CD4-positive, alpha-beta T cell (primary cell): ENCODE measurements around the gene ZNF410. TPM values are rescaled to one million over a fixed set of nuclear protein-coding genes. Genes with fewer than 3 reads are reported as not detected.
"Not testable (repeated sequence)": the region's sequence is repeated elsewhere in the genome, so short reads cannot be mapped to it uniquely, and the experiment has no call there.

Experiments
- ATAC-seq: fragments of 200-7000 bp; cut with Tn5 transposase; one replicate; pipeline ENCODE4 v1.10.0; 2022; ENCODE audit warnings: mild to moderate bottlenecking; ENCODE audit not compliant: poor library complexity
- CTCF ChIA-PET: fragments of 350-600 bp; sonication (Branson Sonifier 250); formaldehyde crosslinking; loops from one replicate; lab custom pipeline; 2021; ENCODE audit warnings: antibody characterized with exemption, inconsistent platforms; lab: Charles Lee
- POLR2A ChIA-PET: fragments of 350-600 bp; sonication (Branson Sonifier 250); formaldehyde crosslinking; loops from one replicate; lab custom pipeline; 2021; ENCODE audit warnings: antibody characterized with exemption, inconsistent platforms; lab: Charles Lee
- DNase-seq, 14 experiments: peaks; one replicate each; pipeline ENCODE4 v3.0.0-alpha.2; 2013 to 2020; ENCODE audit warnings: mixed read lengths in 2 of 14
- H3K27ac ChIP-seq, 2 donors: one replicate each; pipeline versions ENCODE4 v1.5.1 to v1.7.0; 2013; ENCODE audit warnings: low read length in 2 of 2, low read depth in 1 of 2, mild to moderate bottlenecking in 1 of 2
- H3K27me3 ChIP-seq, 2 experiments: 1 replicate in 1 of 2; 2 replicates in 1 of 2; pipeline versions ENCODE4 v1.6.1 to v1.7.0; 2013; ENCODE audit warnings: low read length in 2 of 2, control low read depth in 1 of 2, mild to moderate bottlenecking in 1 of 2, moderate library complexity in 1 of 2; ENCODE audit not compliant: insufficient read depth in 2 of 2, control insufficient read depth in 1 of 2
- H3K36me3 ChIP-seq: one replicate; pipeline ENCODE4 v1.6.1; 2013; ENCODE audit warnings: low read length, control low read depth; ENCODE audit not compliant: insufficient read depth
- H3K4me1 ChIP-seq: one replicate; pipeline ENCODE4 v1.6.1; 2013; ENCODE audit warnings: low read length, control low read depth; ENCODE audit not compliant: insufficient read depth
- H3K4me3 ChIP-seq: one replicate; pipeline ENCODE4 v1.5.1; 2013; ENCODE audit warnings: mild to moderate bottlenecking, low read length, moderate library complexity
- H3K9me3 ChIP-seq, 2 experiments: 1 replicate in 1 of 2; 2 replicates in 1 of 2; pipeline versions ENCODE4 v1.6.1 to v1.7.0; 2013; ENCODE audit warnings: low read length in 2 of 2, mild to moderate bottlenecking in 2 of 2, control low read depth in 1 of 2, moderate library complexity in 1 of 2; ENCODE audit not compliant: control insufficient read depth in 1 of 2, insufficient read depth in 1 of 2
- H3K27ac Mint-ChIP-seq: one replicate; pipeline ENCODE4 v1.8.0; 2020; ENCODE audit warnings: mixed read lengths
- H3K27me3 Mint-ChIP-seq: one replicate; pipeline ENCODE4 v1.8.0; 2021; ENCODE audit warnings: mixed read lengths
- H3K36me3 Mint-ChIP-seq: one replicate; pipeline ENCODE4 v1.8.0; 2021; ENCODE audit warnings: low read depth, mixed read lengths
- H3K4me1 Mint-ChIP-seq: one replicate; pipeline ENCODE4 v1.8.0; 2021; ENCODE audit warnings: low read depth, mixed read lengths
- H3K4me3 Mint-ChIP-seq: one replicate; pipeline ENCODE4 v1.8.0; 2020; ENCODE audit warnings: mild to moderate bottlenecking, mixed read lengths
- H3K9me3 Mint-ChIP-seq: one replicate; pipeline ENCODE4 v1.8.0; 2020; ENCODE audit warnings: mixed read lengths
- intact Hi-C, 2 experiments: fragments of 100-400 bp; cut with DNase I in 1 of 2; cut with micrococcal nuclease in 1 of 2; formaldehyde crosslinking; loops; one replicate each; pipeline versions ENCODE4 v1.15.1 to v1.9.0; 2023 to 2025; cut with DNase I, micrococcal nuclease
- polyA plus RNA-seq, 2 donors: library from polyadenylated mRNA; unstranded; fragments of 120-200 nt; gene quantifications; one replicate each; pipeline ENCODE4 v1.2.1, GENCODE V29; 2013
- total RNA-seq, 174 experiments: library from RNA in 2 of 174; stranded (reverse) in 2 of 174; gene quantifications; one replicate each; pipeline ENCODE4 v1.2.3 and lab custom pipeline; 2021 to 2026
- TF ChIP-seq, protein P1 (sequence below): fragments of 200-600 bp; IDR thresholded peaks from one replicate; pipeline ENCODE4 v1.8.0; 2022; ENCODE audit warnings: antibody characterized with exemption, mild to moderate bottlenecking

Gene ZNF410, protein sequence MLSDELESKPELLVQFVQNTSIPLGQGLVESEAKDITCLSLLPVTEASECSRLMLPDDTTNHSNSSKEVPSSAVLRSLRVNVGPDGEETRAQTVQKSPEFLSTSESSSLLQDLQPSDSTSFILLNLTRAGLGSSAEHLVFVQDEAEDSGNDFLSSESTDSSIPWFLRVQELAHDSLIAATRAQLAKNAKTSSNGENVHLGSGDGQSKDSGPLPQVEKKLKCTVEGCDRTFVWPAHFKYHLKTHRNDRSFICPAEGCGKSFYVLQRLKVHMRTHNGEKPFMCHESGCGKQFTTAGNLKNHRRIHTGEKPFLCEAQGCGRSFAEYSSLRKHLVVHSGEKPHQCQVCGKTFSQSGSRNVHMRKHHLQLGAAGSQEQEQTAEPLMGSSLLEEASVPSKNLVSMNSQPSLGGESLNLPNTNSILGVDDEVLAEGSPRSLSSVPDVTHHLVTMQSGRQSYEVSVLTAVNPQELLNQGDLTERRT
- total RNA-seq (10 to 100 TPM; 74.3 to 81.1 TPM), total RNA-seq (lab: John Stamatoyannopoulos, UW) (3.1 to 24.3 (median 7.5) reads per million in 172 experiments)
- 29.9 TPM for polyA plus RNA-seq (2013, experiment 1 of 2)
- 36.2 TPM for polyA plus RNA-seq (2013, experiment 2 of 2)

DNA sequence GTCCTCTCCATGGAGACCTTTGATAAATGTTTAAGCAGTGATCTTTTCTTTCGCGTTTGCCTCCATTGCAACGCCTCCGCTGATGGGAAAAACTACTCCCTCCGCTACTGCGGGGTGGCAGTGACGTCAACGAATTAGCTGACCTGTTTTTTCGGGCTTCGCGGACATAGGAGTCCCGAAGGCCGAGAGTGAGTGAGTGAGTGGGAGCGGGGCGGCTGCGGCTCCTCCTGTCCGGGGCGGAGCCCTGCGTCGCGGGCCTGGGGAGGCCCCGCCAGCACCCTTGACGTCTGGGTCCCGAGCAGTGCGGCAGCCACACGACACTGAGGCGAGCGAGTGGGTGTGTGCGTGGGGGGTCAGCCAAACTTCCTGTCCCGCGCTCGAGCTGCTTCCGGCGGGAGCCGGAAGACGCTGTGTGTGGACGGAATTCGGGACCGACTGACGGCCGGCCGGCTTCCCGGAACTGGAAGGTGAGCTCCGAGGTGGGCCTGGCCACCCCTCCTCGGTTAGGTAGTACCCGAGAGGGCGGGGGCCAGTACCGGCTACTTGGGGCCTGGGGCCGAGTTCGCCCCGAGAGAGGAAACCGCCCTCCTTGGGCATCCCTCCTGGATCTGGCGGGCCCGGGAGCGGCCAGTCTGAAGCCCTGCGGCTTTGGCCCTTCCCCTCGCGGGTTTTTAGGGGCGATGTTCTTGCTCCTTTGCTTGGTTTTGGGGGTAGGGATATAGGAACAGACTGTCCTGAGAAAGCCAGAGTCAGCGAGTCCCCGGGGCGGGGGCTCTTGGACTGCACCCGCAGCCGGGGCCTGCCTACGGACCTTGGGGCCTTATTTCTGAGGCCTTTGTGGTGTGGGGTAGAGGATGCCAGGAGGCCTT lies at the start of gene ZNF410:
Gene ZNF410 (plus strand): TSS at position 411 of the 869 bp plus-strand sequence. CDS start 5,317 bp downstream, outside the sequence.
- ChIA-PET CTCF (interaction anchor here (0.6 to 1.2 kb wide), 3 partner anchors 27 to 153 kb away, joined by 3 read pairs; no protein-coding TSS in a partner anchor), POLR2A (interaction anchor here (0.6 to 3.8 kb wide), 13 partner anchors 17 to 428 kb away, joined by 3 to 31 read pairs (median 6); partner anchors contain the start of genes ACOT6, BBOF1, COQ6 and ENTPD5)
- ATAC-seq (peak; percentile 97), DNase-seq (peak; percentile 66 to 96 (median 78))
- Histone ChIP-seq H3K27ac (peak within 1 kb of the TSS; percentile 93 to 98), H3K27me3 (no peaks in the 10 kb centered on the region), H3K9me3 (no peaks in the 10 kb centered on the region), H3K4me3 (peak within 1 kb of the TSS; percentile 98), H3K36me3 (peaks cover 3% of the 10 kb centered on the region), H3K4me1 (peaks cover 21% of the 10 kb centered on the region)
- no peaks in the 10 kb centered on the region for H3K27me3 Mint-ChIP-seq
- TF ChIP-seq, protein P1, sequence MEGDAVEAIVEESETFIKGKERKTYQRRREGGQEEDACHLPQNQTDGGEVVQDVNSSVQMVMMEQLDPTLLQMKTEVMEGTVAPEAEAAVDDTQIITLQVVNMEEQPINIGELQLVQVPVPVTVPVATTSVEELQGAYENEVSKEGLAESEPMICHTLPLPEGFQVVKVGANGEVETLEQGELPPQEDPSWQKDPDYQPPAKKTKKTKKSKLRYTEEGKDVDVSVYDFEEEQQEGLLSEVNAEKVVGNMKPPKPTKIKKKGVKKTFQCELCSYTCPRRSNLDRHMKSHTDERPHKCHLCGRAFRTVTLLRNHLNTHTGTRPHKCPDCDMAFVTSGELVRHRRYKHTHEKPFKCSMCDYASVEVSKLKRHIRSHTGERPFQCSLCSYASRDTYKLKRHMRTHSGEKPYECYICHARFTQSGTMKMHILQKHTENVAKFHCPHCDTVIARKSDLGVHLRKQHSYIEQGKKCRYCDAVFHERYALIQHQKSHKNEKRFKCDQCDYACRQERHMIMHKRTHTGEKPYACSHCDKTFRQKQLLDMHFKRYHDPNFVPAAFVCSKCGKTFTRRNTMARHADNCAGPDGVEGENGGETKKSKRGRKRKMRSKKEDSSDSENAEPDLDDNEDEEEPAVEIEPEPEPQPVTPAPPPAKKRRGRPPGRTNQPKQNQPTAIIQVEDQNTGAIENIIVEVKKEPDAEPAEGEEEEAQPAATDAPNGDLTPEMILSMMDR: no peak
- no peaks in the 10 kb centered on the region for H3K9me3 Mint-ChIP-seq
- peaks cover 23% of the 10 kb centered on the region for H3K36me3 Mint-ChIP-seq
- intact Hi-C loops: loop anchor here (1.0 to 10.0 kb wide), 4 partner anchors 34 to 162 kb away; partner anchors contain the start of genes BBOF1 (in 1 of the 2), ENTPD5 (in 1 of the 2) and PTGR2 (in 1 of the 2)
- peaks cover 49% of the 10 kb centered on the region for H3K4me1 Mint-ChIP-seq
- H3K27ac Mint-ChIP-seq: peak within 1 kb of the TSS; percentile 94
- peak within 1 kb of the TSS; percentile 98 for H3K4me3 Mint-ChIP-seq

DNA sequence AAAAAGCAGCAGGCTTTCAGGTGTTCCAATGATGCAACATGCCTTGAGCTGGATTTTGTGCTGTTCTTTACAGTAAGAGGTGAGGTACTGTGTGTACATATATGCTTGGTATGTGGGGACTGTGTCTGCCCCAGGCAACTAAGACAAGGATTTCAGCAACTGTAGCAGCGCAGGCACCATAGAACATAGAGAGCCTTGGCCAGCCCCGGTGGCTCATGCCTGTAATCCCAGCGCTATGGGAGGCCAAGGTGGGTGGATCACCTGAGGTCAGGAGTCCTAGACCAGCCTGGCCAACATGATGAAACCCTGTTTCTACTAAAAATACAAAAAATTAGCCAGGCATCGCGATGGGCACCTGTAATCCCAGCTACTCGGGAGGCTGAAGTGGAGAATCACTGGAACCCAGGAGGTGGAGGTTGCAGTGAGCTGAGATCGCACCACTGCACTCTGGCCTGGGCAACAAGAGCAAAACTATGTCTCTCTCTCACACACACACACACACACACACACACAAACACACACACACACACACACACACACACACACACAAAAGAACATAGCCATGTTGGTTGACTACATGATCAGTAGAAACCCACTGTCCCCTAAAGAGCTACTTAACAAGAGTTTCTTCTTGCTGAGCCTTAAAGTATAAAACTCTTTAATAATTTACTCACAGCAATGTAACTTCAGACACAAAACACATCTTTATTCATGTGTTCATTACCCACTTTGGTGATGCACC lies 48.2 kb upstream of the ZNF410 start:
- H3K4me3 ChIP-seq, H3K27me3 Mint-ChIP-seq, DNase-seq, H3K36me3 ChIP-seq, H3K36me3 Mint-ChIP-seq, ATAC-seq, H3K4me1 ChIP-seq, H3K4me3 Mint-ChIP-seq, H3K27ac ChIP-seq, POLR2A ChIA-PET, H3K9me3 ChIP-seq, CTCF ChIA-PET, H3K27ac Mint-ChIP-seq, intact Hi-C loops, H3K27me3 ChIP-seq, H3K4me1 Mint-ChIP-seq, H3K9me3 Mint-ChIP-seq: not testable (repeated sequence)

DNA sequence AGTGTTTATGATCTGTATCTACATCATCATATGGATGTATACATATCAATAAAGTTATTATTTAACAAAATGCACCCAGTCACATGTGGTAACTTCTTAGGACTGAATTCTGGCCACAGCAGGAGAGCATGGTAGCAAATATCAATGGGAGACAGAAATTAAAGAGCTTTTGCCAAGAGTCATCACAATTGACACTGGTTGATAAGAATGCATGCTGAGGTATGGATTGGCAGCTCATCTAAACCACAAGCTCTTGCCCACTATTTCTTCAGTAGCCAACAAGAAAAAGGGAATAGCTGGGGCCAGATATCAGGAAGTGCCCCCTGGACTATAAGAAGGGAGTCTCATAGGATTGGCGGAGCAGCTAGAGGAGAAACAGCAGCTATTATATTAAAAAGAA lies 44.5 kb upstream of the ZNF410 start:
- POLR2A ChIA-PET: interaction anchor here (1.5 kb wide), 1 partner anchor 9 kb away, joined by 11 read pairs; the partner anchor contains the start of gene PTGR2
- Mint-ChIP-seq H3K27ac (no peak overlapping the region), H3K4me1 (no peaks in the 10 kb centered on the region), H3K27me3 (no peaks in the 10 kb centered on the region), H3K9me3 (no peaks in the 10 kb centered on the region), H3K4me3 (no peak overlapping the region), H3K36me3 (no peaks in the 10 kb centered on the region)
- H3K36me3 ChIP-seq: no peaks in the 10 kb centered on the region
- TF ChIP-seq, protein P1: no peak
- intact Hi-C loops: no loop called here
- H3K9me3 ChIP-seq: peaks cover 0 to 3% of the 10 kb centered on the region in 2 experiments
- DNase-seq (no peak), ATAC-seq (no peak)
- H3K4me3 ChIP-seq: no peak overlapping the region
- no peaks in the 10 kb centered on the region for H3K27me3 ChIP-seq
- H3K4me1 ChIP-seq: no peaks in the 10 kb centered on the region
- H3K27ac ChIP-seq: no peak overlapping the region
- CTCF ChIA-PET: no interaction called here
